ENCODE measurements around the gene CDC73.

The CDC73 gene

GRCh38 chr1:193181985-193182384 is 60.2 kb downstream of the CDC73 start:
- no peak overlapping the region for H2AFZ ChIP-seq (ENCODE audit: low read length)
- no peaks in the 10 kb centered on the region for H3K9me3 ChIP-seq (replicated peaks; ENCODE audit: insufficient read depth, low read length)
- H3K36me3 ChIP-seq (replicated peaks; ENCODE audit: insufficient read depth, low read length) = no peaks in the 10 kb centered on the region
- 0 out of 2 replicates have a peak, but pooled peaks cover 3% of the 10 kb centered on the region for H3F3A ChIP-seq (ENCODE audit: insufficient read depth, low read length)
- no peak overlapping the region for H3K4me2 ChIP-seq (ENCODE audit: low read depth, low read length)
- peaks cover 9% of the 10 kb centered on the region; the same call in 1 of the 2 replicates for H4K20me1 ChIP-seq (ENCODE audit: insufficient read depth, low read length)
- no peaks in the 10 kb centered on the region for H3K4me1 ChIP-seq (ENCODE audit: low read length)
- H3K27ac ChIP-seq (ENCODE audit: low read length) = no peak overlapping the region
- DNase-seq = no peak
- no peak for TF ChIP-seq CTCF (IDR thresholded peaks at IDR 0.05; ENCODE audit: low read length)
- no peaks in the 10 kb centered on the region for H3K9me2 ChIP-seq (replicated peaks; ENCODE audit: insufficient read depth, low read length)
- H3K4me3 ChIP-seq (ENCODE audit: low read length) = no peak overlapping the region
- peaks cover 49% of the 10 kb centered on the region for H3K79me2 ChIP-seq (ENCODE audit: low read length)
- H3K9ac ChIP-seq (ENCODE audit: low read length) = no peak overlapping the region
- H3K27me3 ChIP-seq (replicated peaks; ENCODE audit: insufficient read depth, low read length) = no peaks in the 10 kb centered on the region

GRCh38 chr1:193183019-193183627 is 61.3 kb downstream of the CDC73 start:
- no peaks in the 10 kb centered on the region for H3K9me3 ChIP-seq (replicated peaks; ENCODE audit: insufficient read depth, low read length)
- H3K36me3 ChIP-seq (replicated peaks; ENCODE audit: insufficient read depth, low read length) = no peaks in the 10 kb centered on the region
- no peak overlapping the region for H3K4me3 ChIP-seq (ENCODE audit: low read length)
- no peak overlapping the region for H3K4me2 ChIP-seq (ENCODE audit: low read depth, low read length)
- H4K20me1 ChIP-seq (ENCODE audit: insufficient read depth, low read length) = peaks cover 9% of the 10 kb centered on the region; the same call in 1 of the 2 replicates
- H3K27me3 ChIP-seq (replicated peaks; ENCODE audit: insufficient read depth, low read length) = no peaks in the 10 kb centered on the region
- 0 out of 2 replicates have a peak, but pooled peaks cover 3% of the 10 kb centered on the region for H3F3A ChIP-seq (ENCODE audit: insufficient read depth, low read length)
- peak; percentile 68 for DNase-seq
- no peaks in the 10 kb centered on the region for H3K4me1 ChIP-seq (ENCODE audit: low read length)
- peaks cover 58% of the 10 kb centered on the region for H3K79me2 ChIP-seq (ENCODE audit: low read length)
- no peak overlapping the region for H2AFZ ChIP-seq (ENCODE audit: low read length)
- H3K27ac ChIP-seq (ENCODE audit: low read length) = no peak overlapping the region
- H3K9me2 ChIP-seq (replicated peaks; ENCODE audit: insufficient read depth, low read length) = no peaks in the 10 kb centered on the region
- no peak overlapping the region for H3K9ac ChIP-seq (ENCODE audit: low read length)
- TF ChIP-seq EZH2 (optimal IDR thresholded peaks at IDR 0.05; ENCODE audit: low read depth, low read length) (no peak), EZH2phosphoT487 (IDR thresholded peaks at IDR 0.05; ENCODE audit: low read length) (no peak), CTCF (IDR thresholded peaks at IDR 0.05; ENCODE audit: low read length) (peak; percentile 87)

GRCh38 chr1:193184776-193185175 is 62.9 kb downstream of the CDC73 start:
- peaks cover 4% of the 10 kb centered on the region; the same call in 1 of the 2 replicates for H3K4me1 ChIP-seq (ENCODE audit: low read length)

More at GRCh38 chr1:193184776-193185175, 62.9 kb downstream of the CDC73 start:
- Histone ChIP-seq H3K4me3 (ENCODE audit: low read length) (no peak overlapping the region), H3K27ac (ENCODE audit: low read length) (no peak overlapping the region), H3K27me3 (replicated peaks; ENCODE audit: insufficient read depth, low read length) (no peaks in the 10 kb centered on the region), H3K36me3 (replicated peaks; ENCODE audit: insufficient read depth, low read length) (no peaks in the 10 kb centered on the region), H3K79me2 (ENCODE audit: low read length) (peaks cover 74% of the 10 kb centered on the region), H3K9ac (ENCODE audit: low read length) (no peak overlapping the region), H2AFZ (ENCODE audit: low read length) (no peak overlapping the region), H3K9me2 (replicated peaks; ENCODE audit: insufficient read depth, low read length) (no peaks in the 10 kb centered on the region), H3K9me3 (replicated peaks; ENCODE audit: insufficient read depth, low read length) (no peaks in the 10 kb centered on the region), H4K20me1 (ENCODE audit: insufficient read depth, low read length) (peaks cover 9% of the 10 kb centered on the region; the same call in 1 of the 2 replicates), H3F3A (ENCODE audit: insufficient read depth, low read length) (0 out of 2 replicates have a peak, but pooled peaks cover 3% of the 10 kb centered on the region), H3K4me2 (ENCODE audit: low read depth, low read length) (no peak overlapping the region)
- no peak for TF ChIP-seq EZH2phosphoT487 (IDR thresholded peaks at IDR 0.05; ENCODE audit: low read length)
- no peak for TF ChIP-seq EZH2 (optimal IDR thresholded peaks at IDR 0.05; ENCODE audit: low read depth, low read length)
- no peak for TF ChIP-seq CTCF (IDR thresholded peaks at IDR 0.05; ENCODE audit: low read length)
- DNase-seq = no peak

Measured in MM.1S (cell line).